ENCODE measurements around the gene LAMA3. TPM values are rescaled to one million over a fixed set of nuclear protein-coding genes. Genes with fewer than 3 reads are reported as not detected.

LAMA3 gene
- total and polyA plus RNA-seq, 12 donors = 1.6 to 10.2 (median 4.0) TPM

GRCh38 chr18:23893653-23894052 is 204.4 kb downstream of the LAMA3 start:
- Histone ChIP-seq H3K9me3 (replicated peaks in 1 of 3) (no peaks in the 10 kb centered on the region), H3K27ac (no peak overlapping the region), H3K27me3 (peaks cover under 1% of the 10 kb centered on the region), H3K4me3 (no peak overlapping the region), H3K4me1 (replicated peaks in 1 of 2) (no peaks in the 10 kb centered on the region), H3K36me3 (replicated peaks in 1 of 2) (no peaks in the 10 kb centered on the region)
- intact Hi-C loops (cut with DNase I) = no loop called here
- no peak for DNase-seq
- no peak for TF ChIP-seq POLR2A (IDR thresholded peaks at IDR 0.05)
- TF ChIP-seq, protein P1, sequence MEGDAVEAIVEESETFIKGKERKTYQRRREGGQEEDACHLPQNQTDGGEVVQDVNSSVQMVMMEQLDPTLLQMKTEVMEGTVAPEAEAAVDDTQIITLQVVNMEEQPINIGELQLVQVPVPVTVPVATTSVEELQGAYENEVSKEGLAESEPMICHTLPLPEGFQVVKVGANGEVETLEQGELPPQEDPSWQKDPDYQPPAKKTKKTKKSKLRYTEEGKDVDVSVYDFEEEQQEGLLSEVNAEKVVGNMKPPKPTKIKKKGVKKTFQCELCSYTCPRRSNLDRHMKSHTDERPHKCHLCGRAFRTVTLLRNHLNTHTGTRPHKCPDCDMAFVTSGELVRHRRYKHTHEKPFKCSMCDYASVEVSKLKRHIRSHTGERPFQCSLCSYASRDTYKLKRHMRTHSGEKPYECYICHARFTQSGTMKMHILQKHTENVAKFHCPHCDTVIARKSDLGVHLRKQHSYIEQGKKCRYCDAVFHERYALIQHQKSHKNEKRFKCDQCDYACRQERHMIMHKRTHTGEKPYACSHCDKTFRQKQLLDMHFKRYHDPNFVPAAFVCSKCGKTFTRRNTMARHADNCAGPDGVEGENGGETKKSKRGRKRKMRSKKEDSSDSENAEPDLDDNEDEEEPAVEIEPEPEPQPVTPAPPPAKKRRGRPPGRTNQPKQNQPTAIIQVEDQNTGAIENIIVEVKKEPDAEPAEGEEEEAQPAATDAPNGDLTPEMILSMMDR (IDR thresholded peaks at IDR 0.05) = no peak
- 90 to 97% (median 94%) methylated on average over 5 of the region's 5 CpGs for WGBS, 4 donors

DNA sequence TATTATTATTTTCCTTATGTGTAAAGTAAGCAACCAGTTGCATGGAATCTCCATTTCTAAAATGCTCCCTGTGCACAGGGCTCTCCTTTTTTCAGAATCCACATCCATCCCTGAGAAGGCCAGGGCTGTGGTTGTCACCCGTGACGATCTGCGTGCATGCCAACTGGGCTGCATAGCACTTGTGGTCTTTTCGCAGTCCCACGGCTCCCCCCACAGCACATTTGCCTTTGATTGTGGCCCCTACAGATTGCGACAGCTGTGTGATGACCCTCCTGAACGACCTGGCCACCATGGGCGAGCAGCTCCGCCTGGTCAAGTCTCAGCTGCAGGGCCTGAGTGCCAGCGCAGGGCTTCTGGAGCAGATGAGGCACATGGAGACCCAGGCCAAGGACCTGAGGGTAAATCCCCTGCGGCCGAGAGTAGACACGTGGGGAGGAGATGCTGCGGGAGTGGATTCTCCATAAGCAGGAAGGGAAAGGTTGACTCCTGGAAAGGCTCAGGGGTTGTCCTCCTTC is 205.5 kb downstream of the LAMA3 start:
- Histone ChIP-seq H3K27me3 (no peaks in the 10 kb centered on the region), H3K4me3 (no peak overlapping the region), H3K36me3 (replicated peaks in 1 of 2) (no peaks in the 10 kb centered on the region), H3K27ac (no peak overlapping the region), H3K4me1 (replicated peaks in 1 of 2) (no peaks in the 10 kb centered on the region), H3K9me3 (replicated peaks in 1 of 3) (no peaks in the 10 kb centered on the region)
- intact Hi-C loops (cut with DNase I) = no loop called here
- WGBS, 4 donors = 93 to 96% (median 95%) methylated on average over 13 to 14 of the region's 14 CpGs
- no peak for DNase-seq
- TF ChIP-seq POLR2A (IDR thresholded peaks at IDR 0.05) = no peak
- TF ChIP-seq, protein P1 (IDR thresholded peaks at IDR 0.05) = no peak

- Histone ChIP-seq H3K27me3 (no peaks in the 10 kb centered on the region), H3K27ac (no peak overlapping the region), H3K4me1 (replicated peaks in 1 of 2) (peaks cover 6 to 7% of the 10 kb centered on the region in 2 donors), H3K4me3 (no peak overlapping the region), H3K9me3 (replicated peaks in 1 of 3) (no peaks in the 10 kb centered on the region), H3K36me3 (replicated peaks in 1 of 2) (no peaks in the 10 kb centered on the region)
- no peak for TF ChIP-seq POLR2A (IDR thresholded peaks at IDR 0.05)
- TF ChIP-seq, protein P1 (IDR thresholded peaks at IDR 0.05) = no peak
- WGBS, 4 donors = 87 to 100% (median 90%) methylated on average over 1 of the region's 1 CpG
- intact Hi-C loops (cut with DNase I) = no loop called here
- no peak for DNase-seq
Measured at GRCh38 chr18:23897291-23897690, 208.0 kb downstream of the LAMA3 start.

DNA sequence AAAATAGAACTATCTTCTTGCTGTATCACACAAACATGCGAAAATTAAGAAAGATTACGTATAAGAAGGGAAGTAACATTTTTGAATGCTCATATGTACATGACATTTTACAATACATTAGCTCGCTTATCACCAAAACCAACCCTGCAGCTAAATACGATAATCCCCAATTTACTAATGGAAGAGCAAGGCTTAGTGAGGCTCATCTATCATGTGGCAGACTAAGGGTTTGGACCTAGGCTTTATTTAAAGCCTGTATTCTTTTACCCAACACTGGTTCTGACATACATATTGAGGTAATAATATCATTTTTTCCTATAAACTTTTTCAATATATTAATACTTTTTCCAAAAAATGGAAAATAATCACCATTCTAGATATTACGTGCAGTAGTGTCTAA is 208.5 kb downstream of the LAMA3 start:
- no peak for TF ChIP-seq POLR2A (IDR thresholded peaks at IDR 0.05)
- TF ChIP-seq, protein P1 (IDR thresholded peaks at IDR 0.05) = no peak
- Histone ChIP-seq H3K36me3 (replicated peaks in 1 of 2) (no peaks in the 10 kb centered on the region), H3K27me3 (no peaks in the 10 kb centered on the region), H3K27ac (no peak overlapping the region), H3K9me3 (replicated peaks in 1 of 3) (no peaks in the 10 kb centered on the region), H3K4me1 (replicated peaks in 1 of 2) (peaks cover 6 to 7% of the 10 kb centered on the region in 2 donors), H3K4me3 (no peak overlapping the region)
- intact Hi-C loops (cut with DNase I) = no loop called here
- DNase-seq = no peak
- WGBS, 4 donors = 69 to 76% (median 75%) methylated on average over 5 of the region's 5 CpGs

All from adrenal gland (tissue), 12 donors.